ENCODE data around the gene FLII.

Gene FLII

DNA sequence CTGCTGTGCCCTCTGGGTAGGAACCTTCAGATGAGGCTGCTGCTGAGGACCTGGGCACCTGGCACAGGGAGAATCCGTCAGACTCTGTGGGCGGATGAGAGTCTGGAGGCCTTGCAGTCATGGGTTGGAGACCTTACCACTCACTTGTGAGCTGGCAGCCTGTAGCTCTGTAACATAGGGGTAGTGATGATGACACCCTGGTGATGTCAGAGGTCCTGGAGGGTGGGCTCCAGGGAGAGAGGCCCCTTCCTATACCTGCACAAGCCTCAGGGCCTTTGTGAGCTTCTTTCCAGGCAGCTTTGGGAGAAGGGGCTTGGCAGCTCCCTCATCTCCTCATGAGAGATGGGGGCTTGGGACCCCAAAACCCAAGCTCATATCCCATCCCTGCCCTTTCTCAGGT is 3.6 kb upstream of the FLII start:
- no peak for DNase-seq
- TF ChIP-seq CTCF (IDR thresholded peaks at IDR 0.05; ENCODE audit: low read depth, low read length) = no peak
- peaks cover 22% of the 10 kb centered on the region for H3K36me3 ChIP-seq
- no peaks in the 10 kb centered on the region for H3K9me3 ChIP-seq (ENCODE audit: severe bottlenecking)
- no peaks in the 10 kb centered on the region for H3K27me3 ChIP-seq (ENCODE audit: insufficient read depth, low read depth, severe bottlenecking)
- no peak overlapping the region for H3K27ac ChIP-seq
- H3K4me3 ChIP-seq (ENCODE audit: low read depth, low read length) = no peak overlapping the region

- H3K9me3 ChIP-seq (ENCODE audit: severe bottlenecking) = no peaks in the 10 kb centered on the region
- no peak for DNase-seq
- H3K36me3 ChIP-seq = peaks cover 22% of the 10 kb centered on the region
- H3K27ac ChIP-seq = peak overlapping the region; percentile 89
- H3K27me3 ChIP-seq (ENCODE audit: insufficient read depth, low read depth, severe bottlenecking) = no peaks in the 10 kb centered on the region
- TF ChIP-seq CTCF (IDR thresholded peaks at IDR 0.05; ENCODE audit: low read depth, low read length) = no peak
- peak overlapping the region; percentile 67 for H3K4me3 ChIP-seq (ENCODE audit: low read depth, low read length)
Observed at GRCh38 chr17:18261659-18262058, 3.1 kb upstream of the FLII start.

DNA sequence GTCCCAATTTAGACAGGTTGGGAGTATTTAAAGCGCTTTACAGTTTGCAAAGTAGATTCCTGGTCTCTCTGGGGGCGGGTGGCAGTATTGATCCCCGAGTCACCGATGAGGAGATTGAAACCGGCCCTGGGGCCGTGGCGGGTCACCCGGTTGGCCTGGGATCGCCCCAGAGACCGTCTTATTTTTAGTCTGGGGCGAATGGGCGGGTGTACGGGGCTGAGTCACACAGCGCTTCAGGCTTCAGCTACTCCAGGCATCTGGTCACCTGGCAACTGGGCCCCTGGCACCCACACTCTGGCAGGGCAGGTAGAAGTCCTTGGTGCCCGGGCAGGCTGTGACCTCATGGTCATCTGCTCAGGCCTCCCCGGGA is 2.6 kb upstream of the FLII start:
- TF ChIP-seq CTCF (IDR thresholded peaks at IDR 0.05; ENCODE audit: low read depth, low read length) = no peak
- Histone ChIP-seq H3K36me3 (peaks cover 25% of the 10 kb centered on the region), H3K9me3 (ENCODE audit: severe bottlenecking) (no peaks in the 10 kb centered on the region), H3K27ac (peak overlapping the region; percentile 89), H3K27me3 (ENCODE audit: insufficient read depth, low read depth, severe bottlenecking) (no peaks in the 10 kb centered on the region), H3K4me3 (ENCODE audit: low read depth, low read length) (peak overlapping the region; percentile 67)
- peak; percentile 34 for DNase-seq

DNA sequence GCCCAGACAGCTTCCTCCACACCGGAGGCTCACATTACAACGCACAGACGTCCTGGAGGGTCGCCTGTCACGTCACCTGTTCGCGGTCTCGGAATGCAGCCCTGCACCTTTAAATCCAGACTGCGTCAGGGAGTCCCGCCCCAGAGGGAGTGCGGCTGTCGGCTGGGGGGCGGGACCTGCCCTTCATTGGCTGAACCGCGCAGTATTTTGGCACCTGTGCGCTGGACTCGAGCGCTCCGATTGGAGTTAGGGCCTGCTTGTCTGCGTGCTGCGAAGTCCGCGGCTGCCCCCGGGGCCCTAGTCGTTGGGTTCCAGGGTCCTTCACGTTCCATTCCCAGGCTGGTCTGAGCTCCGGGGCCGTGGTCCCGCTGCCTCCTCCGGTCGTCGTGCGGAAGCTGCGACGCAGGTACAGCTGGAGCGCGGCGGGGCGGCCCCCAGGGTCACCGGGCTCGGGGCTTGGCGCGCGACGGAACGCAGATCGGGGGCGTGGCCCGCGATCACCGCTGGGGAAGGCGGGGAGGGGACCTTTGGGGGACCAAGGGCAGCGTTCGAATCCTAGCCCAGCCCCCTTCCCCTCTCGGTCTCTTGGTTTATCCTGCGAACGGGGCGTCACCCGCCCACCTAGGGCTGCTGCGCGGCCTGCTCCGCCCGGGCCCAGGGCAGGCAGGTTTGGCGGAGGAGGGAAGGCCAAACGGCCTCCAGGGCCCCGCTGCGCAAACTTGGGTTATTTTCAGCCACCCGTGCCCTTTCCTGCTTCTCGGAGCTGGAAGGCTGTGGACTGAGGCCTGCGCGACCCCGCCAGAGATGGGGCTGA is 2.0 kb upstream of the FLII start, which contains the start of gene MIEF2:
Gene MIEF2 (plus strand): TSS at position 331 of the 814 bp plus-strand sequence. CDS start 2,059 bp downstream, outside the sequence.
- H3K27me3 ChIP-seq (ENCODE audit: insufficient read depth, low read depth, severe bottlenecking) = no peaks in the 10 kb centered on the region
- peak within 1 kb of the TSS; percentile 67 for H3K4me3 ChIP-seq (ENCODE audit: low read depth, low read length)
- peak; percentile 96 for DNase-seq
- H3K36me3 ChIP-seq = peaks cover 29% of the 10 kb centered on the region
- peak within 1 kb of the TSS; percentile 89 for H3K27ac ChIP-seq
- TF ChIP-seq CTCF (IDR thresholded peaks at IDR 0.05; ENCODE audit: low read depth, low read length) = no peak
- no peaks in the 10 kb centered on the region for H3K9me3 ChIP-seq (ENCODE audit: severe bottlenecking)

- Histone ChIP-seq H3K36me3 (peaks cover 27% of the 10 kb centered on the region), H3K27me3 (ENCODE audit: insufficient read depth, low read depth, severe bottlenecking) (no peaks in the 10 kb centered on the region), H3K9me3 (ENCODE audit: severe bottlenecking) (no peaks in the 10 kb centered on the region), H3K4me3 (ENCODE audit: low read depth, low read length) (peak overlapping the region; percentile 67), H3K27ac (peak overlapping the region; percentile 89)
- no peak for TF ChIP-seq CTCF (IDR thresholded peaks at IDR 0.05; ENCODE audit: low read depth, low read length)
- DNase-seq = no peak
Observed at GRCh38 chr17:18259621-18260331, 1.2 kb upstream of the FLII start.

All from WERI-Rb-1 (cell line).